GM12878 (cell line): ENCODE data around the gene FAM89B. TPM values are rescaled to one million over a fixed set of nuclear protein-coding genes. Genes with fewer than 3 reads are reported as not detected.

Source experiments
- ATAC-seq: fragments of 200-7000 bp; cut with Tn5 transposase; 3 replicates; pipeline ENCODE4 v1.9.1; 2020; ENCODE audit warnings: mild to moderate bottlenecking, moderate library complexity
- BruUV-seq: library from RNA; stranded (reverse); fragments of 400-500 nt; replicated peaks from 2 replicates; lab custom pipeline; 2021; lab: Mats Ljungman, UMichigan
- CTCF ChIA-PET: fragments of 300-600 bp; sonication (Branson Sonifier 250); formaldehyde crosslinking; extraction: SDS; loops from one replicate; lab custom pipeline; 2021; ENCODE audit warnings: inconsistent platforms; lab: Yijun Ruan, JAX
- POLR2A ChIA-PET: fragments of 350-600 bp; formaldehyde crosslinking; extraction: SDS; loops from one replicate; lab custom pipeline; 2021; ENCODE audit warnings: inconsistent platforms; lab: Charles Lee
- RAD21 ChIA-PET: fragments of 300-600 bp; sonication (Branson Sonifier 250); formaldehyde crosslinking; loops from one replicate; lab custom pipeline; 2023; ENCODE audit warnings: antibody characterized with exemption; ENCODE audit not compliant: unreplicated experiment; lab: Charles Lee
- SMC1A ChIA-PET: fragments of 300-600 bp; sonication (Branson Sonifier 250); formaldehyde crosslinking; loops from one replicate; lab custom pipeline; 2023; ENCODE audit not compliant: unreplicated experiment, uncharacterized antibody; lab: Charles Lee
- DNase-seq: peaks from one replicate; pipeline ENCODE4 v3.0.0-alpha.2; 2011; ENCODE audit warnings: low read depth, low spot score
- FAIRE-seq: peaks from 3 replicates; lab custom pipeline; 2011; peaks lifted over from hg19 to GRCh38; lab: Jason Lieb, UNC
- H2AFZ ChIP-seq: 2 replicates; pipeline ENCODE4 v1.6.0; 2011; ENCODE audit warnings: low read depth, low read length, control low read depth; ENCODE audit not compliant: control insufficient read depth
- H3K27ac ChIP-seq: 2 replicates; pipeline ENCODE4 v1.5.1; 2011; ENCODE audit warnings: control low read depth; ENCODE audit not compliant: control insufficient read depth, insufficient read depth
- H3K27me3 ChIP-seq, 2 experiments: replicated peaks in 1 of 2; 2 replicates each; pipeline versions ENCODE4 v1.6.0 to v1.6.1; 2011; ENCODE audit warnings: low read length in 1 of 2; ENCODE audit not compliant: control insufficient read depth in 2 of 2, insufficient read depth in 2 of 2
- H3K36me3 ChIP-seq, 2 experiments: 2 replicates each; pipeline ENCODE4 v1.5.1; 2011; ENCODE audit warnings: low read length in 1 of 2; ENCODE audit not compliant: control insufficient read depth in 2 of 2, insufficient read depth in 2 of 2
- H3K4me1 ChIP-seq: 2 replicates; pipeline ENCODE4 v1.6.1; 2011; ENCODE audit warnings: mild to moderate bottlenecking, low read length, moderate library complexity, mixed read lengths; ENCODE audit not compliant: control insufficient read depth, insufficient read depth
- H3K4me2 ChIP-seq: 2 replicates; pipeline ENCODE4 v1.6.0; 2011; ENCODE audit warnings: control low read depth; ENCODE audit not compliant: control insufficient read depth, insufficient read depth
- H3K4me3 ChIP-seq: fragments of 200-600 bp; sonication (generic); 2 replicates; pipeline ENCODE4 v1.5.1; 2016
- H3K79me2 ChIP-seq: 2 replicates; pipeline ENCODE4 v1.6.0; 2011; ENCODE audit warnings: low read length; ENCODE audit not compliant: control insufficient read depth, insufficient read depth
- H3K9ac ChIP-seq: 2 replicates; pipeline ENCODE4 v1.8.0; 2011; ENCODE audit warnings: low read length, control low read depth, mixed read lengths; ENCODE audit not compliant: control insufficient read depth, insufficient read depth
- H3K9me3 ChIP-seq: replicated peaks from 3 replicates; pipeline ENCODE4 v1.5.1; 2011; ENCODE audit warnings: mild to moderate bottlenecking, low read length; ENCODE audit not compliant: control insufficient read depth, insufficient read depth
- H4K20me1 ChIP-seq: 2 replicates; pipeline ENCODE4 v1.6.0; 2011; ENCODE audit not compliant: control insufficient read depth, insufficient read depth
- CREM ChIP-seq: IDR thresholded peaks from 2 replicates; pipeline ENCODE4 v1.6.1; 2014; ENCODE audit warnings: antibody characterized with exemption, low read depth
- IKZF1 ChIP-seq: fragments of 450-650 bp; conservative IDR thresholded peaks from 2 replicates; pipeline ENCODE4 v1.6.1; 2017; ENCODE audit warnings: antibody characterized with exemption, mild to moderate bottlenecking
- POLR2AphosphoS5 ChIP-seq: IDR thresholded peaks from 2 replicates; pipeline ENCODE4 v1.6.1; 2011; ENCODE audit warnings: mild to moderate bottlenecking, low read length, inconsistent platforms
- PRDM15 ChIP-seq: fragments of 450-650 bp; formaldehyde crosslinking; IDR thresholded peaks from 2 replicates; pipeline ENCODE4 v1.4.0; 2020; ENCODE audit warnings: mild to moderate bottlenecking, moderate library complexity
- SIX5 ChIP-seq: IDR thresholded peaks from 2 replicates; pipeline ENCODE4 v1.6.1; 2011; ENCODE audit warnings: mild to moderate bottlenecking, low read depth, low read length, moderate library complexity; ENCODE audit not compliant: severe bottlenecking
- WGBS: methylation state at CpG from one replicate; pipeline ENCODE4 v1.1.6; 2016; ENCODE audit warnings: low lambda C conversion rate; ENCODE audit not compliant: insufficient replicate concordance, insufficient coverage; ENCODE audit errors: missing lambda C conversion rate; 5-methylcytosine and 5-hydroxymethylcytosine counted together
- in situ Hi-C: fragments of 300-500 bp; cut with MboI; formaldehyde crosslinking; loops from 9 replicates; pipeline ENCODE4 v1.14.3; 2018; ENCODE audit warnings: mixed read lengths
- intact Hi-C: fragments of 100-400 bp; cut with micrococcal nuclease; formaldehyde crosslinking; loops from one replicate; pipeline ENCODE4 v1.14.2; 2022; ENCODE audit not compliant: unreplicated experiment
- polyA plus RNA-seq, 11 experiments: library from polyadenylated mRNA; depleted of rRNA in 4 of 11; unstranded in 6 of 11; stranded (reverse) in 5 of 11; fragments of >200 nt; fragmentation: Nextera tagmentation in 4 of 11; fragmentation: Illumina TruSeq in 1 of 11; extraction: Ambion mirVana in 4 of 11; extraction: Trizol in 1 of 11; gene quantifications; 1 replicate in 1 of 11; 2 replicates in 10 of 11; pipeline versions ENCODE4 v1.2.1 to v1.2.3, GENCODE V29; 2011 to 2016; ENCODE audit warnings: inconsistent platforms in 2 of 11, missing spikeins in 2 of 11, low read depth in 1 of 11
- total RNA-seq, 4 experiments: library from RNA; depleted of rRNA in 3 of 4; stranded (reverse); fragments of >200 nt in 3 of 4; fragmentation: Illumina TruSeq in 1 of 4; extraction: Trizol in 1 of 4; gene quantifications; 2 replicates each; pipeline versions ENCODE4 v1.2.1 to v1.2.3, GENCODE V29; 2013 to 2021

FAM89B gene
- total and polyA plus RNA-seq, 10 of the 15 experiments (the other 5 are each of a cell fraction or from before 2014, with no cell fraction given): 0.34 to 36.7 (median 9.8) TPM

DNA sequence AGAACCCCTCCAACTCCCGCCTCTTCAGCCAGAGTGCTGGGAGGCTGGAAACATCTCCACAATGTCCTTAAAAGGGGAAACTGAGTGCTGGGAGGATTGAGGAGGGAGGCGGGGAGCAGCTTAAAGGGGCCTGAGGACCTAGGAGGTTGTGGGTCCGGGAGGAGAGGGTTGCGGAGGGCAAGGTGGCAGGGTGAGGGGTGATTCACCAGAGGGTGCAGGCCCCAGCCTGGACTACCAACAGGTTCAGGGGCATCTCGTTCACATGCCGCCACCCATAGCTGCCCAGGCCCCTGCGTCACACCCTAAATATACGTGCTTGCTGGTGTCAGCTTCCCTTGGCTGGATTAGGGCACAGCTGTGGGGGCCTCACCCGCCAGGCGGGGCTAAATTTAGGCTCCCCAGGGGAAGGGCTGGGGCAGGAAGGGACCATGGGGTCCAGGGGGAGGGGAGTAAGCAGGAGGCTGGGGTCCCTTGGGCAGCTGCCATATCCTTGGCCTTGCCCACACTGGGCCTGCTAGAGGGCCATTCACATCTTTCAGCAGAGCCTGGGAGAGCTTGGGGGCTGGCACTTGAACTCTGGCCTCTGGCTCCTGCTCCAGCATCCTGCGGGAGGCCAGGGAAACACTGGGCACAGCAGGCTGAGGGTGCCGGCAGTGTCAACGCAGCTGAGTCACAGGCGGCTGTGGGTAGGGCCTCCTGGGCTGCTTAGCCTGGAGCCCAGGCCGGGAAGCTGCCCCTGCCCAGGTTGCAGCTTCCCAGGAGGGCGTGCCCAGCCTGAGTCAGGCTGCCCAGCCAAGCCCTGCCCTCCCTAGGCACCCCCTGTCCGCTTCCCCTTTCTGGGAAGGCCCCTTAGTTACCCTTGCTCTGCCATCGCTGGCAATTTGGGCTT, 4.8 kb downstream of the FAM89B start (continued):
- no peak for TF ChIP-seq PRDM15 (CRISPR knock-in tag)
- TF ChIP-seq, all 136 proteins: peak for 8

GRCh38 chr11:65577756-65578109, 5.4 kb downstream of the FAM89B start:
- ChIA-PET SMC1A (interaction anchor here (0.6 to 4.2 kb wide), 3 partner anchors 10 to 25 kb away, joined by 3 to 93 read pairs (median 3); no protein-coding TSS in a partner anchor), CTCF (interaction anchor here (1.1 to 5.7 kb wide), 4 partner anchors 10 to 37 kb away, joined by 3 to 130 read pairs (median 5); partner anchors contain the start of gene PCNX3), POLR2A (interaction anchor here (0.7 to 4.9 kb wide), 5 partner anchors 10 to 37 kb away, joined by 4 to 129 read pairs (median 6); partner anchors contain the start of genes MAP3K11 and PCNX3), RAD21 (interaction anchor here (0.9 to 4.0 kb wide), 3 partner anchors 10 to 75 kb away, joined by 3 to 132 read pairs (median 3); no protein-coding TSS in a partner anchor)
- peaks cover 23% of the 10 kb centered on the region for H3K4me1 ChIP-seq
- TF ChIP-seq CREM: no peak
- no peak for TF ChIP-seq SIX5
- peak; percentile 50; the same call in 1 of the 2 replicates for TF ChIP-seq POLR2AphosphoS5
- no peak for TF ChIP-seq IKZF1
- H3K36me3 ChIP-seq: peaks cover 5 to 15% of the 10 kb centered on the region in 2 experiments; a peak in 3 of 4 replicates
- 68% methylated on average over 8 of the region's 8 CpGs for WGBS
- ATAC-seq: no peak
- FAIRE-seq: no peak
- DNase-seq: no peak
- H3K9ac ChIP-seq: peak overlapping the region; percentile 88
- peak overlapping the region; percentile 100 for H3K4me2 ChIP-seq
- H2AFZ ChIP-seq: no peak overlapping the region
- no TSS peak for BruUV-seq
- H3K27me3 ChIP-seq: no peaks in the 10 kb centered on the region
- peak overlapping the region; percentile 97 for H3K4me3 ChIP-seq
- peaks cover 55% of the 10 kb centered on the region for H3K79me2 ChIP-seq
- in situ Hi-C loops: no loop called here
- H4K20me1 ChIP-seq: no peaks in the 10 kb centered on the region; the same call in 1 of the 2 replicates
- H3K9me3 ChIP-seq: no peaks in the 10 kb centered on the region
- intact Hi-C loops: no loop called here
- H3K27ac ChIP-seq: peak overlapping the region; percentile 96
